SK-N-MC (cell line): Measurements from ENCODE around the gene ZNF544.
"Not testable (repeated sequence)": the region's sequence is repeated elsewhere in the genome, so short reads cannot be mapped to it uniquely, and the experiment has no call there.

Experiments used
- EZH2 ChIP-seq: fragments of 200-600 bp; sonication (generic); IDR thresholded peaks from one replicate; pipeline ENCODE4 v1.6.1; 2017; ENCODE audit warnings: antibody characterized with exemption
- FOXP2 ChIP-seq: optimal IDR thresholded peaks from 2 replicates; pipeline ENCODE3; 2011; ENCODE audit warnings: mild to moderate bottlenecking, moderate library complexity; ENCODE audit not compliant: insufficient read depth; ENCODE audit errors: extremely low read length, control extremely low read depth
- POLR2AphosphoS5 ChIP-seq: IDR thresholded peaks from 2 replicates; pipeline ENCODE4 v1.6.1; 2012; ENCODE audit warnings: mild to moderate bottlenecking, low read depth, low read length, borderline replicate concordance

- TF ChIP-seq POLR2AphosphoS5, EZH2, FOXP2: not testable (repeated sequence)
Measured at GRCh38 chr19:58258259-58258658, 29.5 kb downstream of the ZNF544 start.
